GM21381 (cell line): ENCODE results near the gene ELAVL3.

Source experiments
- ATAC-seq: cut with Tn5 transposase; IDR thresholded peaks from one replicate; pipeline ENCODE4 v1.9.1; 2021; ENCODE audit warnings: mild to moderate bottlenecking, moderate library complexity; ENCODE audit not compliant: unreplicated experiment

Gene ELAVL3

DNA sequence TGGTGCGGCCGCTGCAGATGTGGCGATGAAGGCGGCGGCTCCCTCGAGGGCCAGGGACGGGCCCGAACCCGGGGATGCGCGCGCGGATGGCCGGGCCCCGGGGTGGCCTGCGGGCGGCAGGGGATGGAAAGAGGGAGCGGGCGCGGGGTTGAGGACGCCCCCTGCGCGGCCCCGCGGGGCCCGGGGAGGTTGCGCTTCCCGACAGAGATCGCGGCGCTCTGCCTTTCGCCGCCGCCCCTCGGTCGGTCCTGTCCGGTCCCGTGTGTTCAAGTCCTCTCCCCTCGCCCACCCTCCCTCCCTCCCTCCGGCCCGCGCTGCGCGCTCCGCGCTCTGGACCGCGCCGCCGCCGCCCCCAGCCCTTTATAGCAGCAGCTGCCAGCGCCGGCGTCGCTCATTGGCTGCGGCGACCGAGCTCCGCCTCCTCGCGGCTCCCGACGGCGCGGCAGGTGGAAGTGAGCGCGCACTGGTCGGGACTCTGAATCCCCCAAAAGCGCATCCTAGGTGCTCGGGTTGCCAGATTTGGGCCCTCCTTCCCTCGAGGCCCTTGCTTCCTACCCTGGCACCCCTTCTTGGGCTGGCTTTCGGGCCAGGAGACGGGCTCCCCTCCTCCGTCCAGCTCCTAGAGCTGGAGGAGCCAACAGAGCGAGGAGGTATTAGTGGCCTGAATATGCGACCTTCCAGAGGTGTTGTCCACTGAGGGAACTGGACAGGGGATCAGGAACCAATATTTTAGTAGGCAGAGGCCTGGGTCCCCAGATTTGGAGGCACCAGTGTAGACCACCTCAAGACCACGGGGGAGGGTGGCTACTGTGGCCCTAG is at the start of gene ELAVL3:
TSS of gene ELAVL3 (minus strand) at position 332 of the 819 bp plus-strand sequence. CDS start 438 bp downstream, outside the sequence.
- no peak for ATAC-seq

GRCh38 chr19:11530432-11530831 is 49.6 kb upstream of the ELAVL3 start:
- ATAC-seq: no peak

GRCh38 chr19:11528551-11529341 is 47.9 kb upstream of the ELAVL3 start, which contains the start of gene ECSIT:
Gene ECSIT (minus strand): TSS chr19:11529134. CDS start chr19:11519170, 9,964 bp downstream.
- peak; percentile 90 for ATAC-seq

GRCh38 chr19:11519138-11519537 is 38.3 kb upstream of the ELAVL3 start:
- ATAC-seq: no peak

DNA sequence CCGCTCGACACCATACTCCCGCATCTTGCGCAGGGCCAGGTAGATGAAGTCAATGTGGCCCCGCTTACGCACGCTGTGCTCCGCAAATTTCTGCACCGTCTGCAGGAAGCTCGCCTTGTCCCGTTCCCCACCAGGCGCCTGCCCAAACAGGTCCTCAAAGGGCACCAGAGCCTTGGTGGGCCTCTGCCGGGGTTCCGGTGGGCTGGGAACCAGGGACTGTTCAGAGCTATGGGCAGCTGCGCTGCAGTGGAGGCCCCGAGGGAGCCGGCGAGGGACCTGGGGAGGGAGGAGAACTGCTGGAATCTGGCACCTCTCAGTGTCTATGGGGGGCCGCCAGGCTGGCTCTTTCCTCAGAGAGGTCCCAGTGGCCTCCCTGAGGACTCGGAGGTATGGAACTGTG is 33.1 kb upstream of the ELAVL3 start:
- ATAC-seq: no peak

- ATAC-seq: no peak
Observed at GRCh38 chr19:11510444-11510843, 29.6 kb upstream of the ELAVL3 start.

DNA sequence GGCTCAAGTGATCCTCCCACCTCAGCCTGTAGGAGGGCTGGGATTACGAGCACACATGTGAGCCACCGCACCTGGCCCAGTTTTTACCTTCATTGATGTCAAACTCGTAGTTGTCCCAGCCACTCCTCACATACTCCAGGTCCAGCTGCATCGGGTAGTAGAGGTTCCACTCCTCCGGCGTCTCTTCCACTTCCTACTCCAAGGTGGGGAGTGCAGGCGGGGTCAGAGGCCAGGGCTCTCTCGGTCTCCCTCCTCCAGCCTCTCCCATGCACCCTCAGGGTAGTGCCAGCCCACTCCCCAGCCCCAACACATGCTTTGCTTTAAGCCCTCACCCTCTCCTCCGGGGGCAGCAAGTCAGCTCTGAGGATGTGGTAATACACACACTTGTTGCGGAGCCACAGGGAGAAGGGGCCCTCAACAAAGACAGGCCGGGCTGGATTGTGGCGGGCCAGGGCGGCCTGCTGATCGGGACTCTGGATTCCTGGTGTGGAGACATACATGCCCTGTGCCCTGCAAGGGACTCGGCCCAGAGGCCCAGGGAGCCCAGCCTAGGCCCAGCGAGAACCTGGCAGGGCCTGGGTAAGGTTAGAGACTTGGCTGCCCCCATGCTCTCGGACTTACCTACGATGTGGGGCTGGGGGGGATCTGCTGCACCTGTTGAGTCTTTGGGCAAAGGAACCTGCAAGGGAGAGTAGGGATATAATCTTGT is 26.7 kb upstream of the ELAVL3 start:
- no peak for ATAC-seq

- no peak for ATAC-seq
Observed at GRCh38 chr19:11506967-11507366, 26.1 kb upstream of the ELAVL3 start.

GRCh38 chr19:11506101-11506555 is 25.3 kb upstream of the ELAVL3 start:
- peak; percentile 25 for ATAC-seq

DNA sequence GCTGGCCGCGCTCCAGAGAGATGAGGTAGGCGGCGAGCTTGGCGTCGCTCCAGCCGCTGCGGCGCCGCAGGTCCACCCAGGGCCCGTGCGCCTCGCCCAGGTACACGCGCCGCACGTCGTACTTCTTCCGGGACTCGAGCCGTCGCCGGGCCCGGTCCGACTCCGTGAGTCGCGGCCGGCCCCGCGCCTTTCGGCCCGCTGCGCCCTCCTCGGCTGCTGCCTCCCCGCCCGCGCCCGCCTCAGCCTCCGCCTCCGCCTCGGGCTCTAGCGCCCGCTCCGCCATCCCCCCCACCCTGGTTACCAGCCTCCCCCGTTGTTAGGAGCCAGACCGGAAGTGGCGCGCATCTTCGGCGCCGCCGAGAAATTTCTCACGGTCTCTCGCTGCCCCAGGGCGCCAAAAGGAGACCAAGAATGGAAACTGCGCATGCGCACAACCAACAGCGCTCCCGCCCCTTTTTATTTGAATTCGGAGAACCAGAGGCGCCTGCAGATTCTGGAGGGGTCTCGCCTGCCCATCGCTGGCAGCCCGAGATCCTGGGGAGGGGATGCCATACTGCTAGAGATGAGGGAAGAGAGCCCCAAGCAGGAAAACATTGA is 24.8 kb upstream of the ELAVL3 start, which contains the start of gene ZNF653:
TSS of gene ZNF653 (minus strand) at position 336 of the 597 bp plus-strand sequence. CDS start at position 283, 53 bp downstream.
- peak; percentile 55 for ATAC-seq

DNA sequence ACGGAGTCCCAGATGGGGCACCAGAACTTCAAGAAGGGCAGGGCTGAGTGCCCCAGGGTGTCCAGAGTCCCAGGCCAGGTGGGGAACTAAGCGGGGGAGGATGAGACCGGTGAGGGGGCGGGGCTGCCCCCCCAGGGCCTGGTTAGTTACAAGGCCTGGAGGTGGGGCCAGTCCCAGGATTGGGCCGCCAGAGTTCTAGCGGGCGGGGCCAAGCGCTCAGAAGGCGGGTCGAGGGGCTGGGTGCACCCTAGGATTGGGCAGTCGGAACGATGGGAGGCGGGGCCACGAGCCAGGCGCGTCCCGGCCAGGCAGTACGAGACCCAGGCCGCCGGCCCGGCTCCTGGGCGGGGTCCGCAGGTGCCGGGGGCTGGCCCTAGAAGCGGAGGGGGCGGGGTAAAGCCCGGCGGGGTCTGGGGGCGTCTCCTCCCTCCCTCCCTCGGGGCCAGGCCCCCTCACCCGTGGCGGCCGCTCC is 24.2 kb upstream of the ELAVL3 start:
- peak; percentile 82 for ATAC-seq

DNA sequence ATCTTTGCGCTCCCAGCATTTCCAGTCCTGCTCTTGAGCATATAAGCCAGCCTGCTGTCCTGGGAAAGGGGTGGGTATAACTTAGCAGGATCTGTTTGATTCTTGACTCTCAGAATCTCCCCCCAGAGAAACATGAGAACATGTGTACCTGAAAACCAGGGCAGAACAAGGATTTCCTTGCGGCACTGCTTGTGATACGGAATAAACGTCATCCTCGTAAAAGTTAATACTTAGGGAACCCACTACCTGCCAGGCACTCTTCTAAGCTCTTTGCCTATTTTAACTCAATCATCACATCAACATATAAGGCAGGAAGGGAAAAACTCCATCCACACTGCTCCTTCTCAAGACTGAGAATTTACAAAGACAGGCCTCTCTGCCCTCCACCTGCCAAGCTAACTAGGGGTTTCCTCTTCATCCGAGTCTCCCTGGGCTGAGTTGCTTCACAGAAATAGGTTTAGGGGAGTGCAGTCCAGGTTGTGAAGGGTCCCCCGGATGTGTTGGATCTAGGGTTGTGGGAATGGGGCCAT is 23.7 kb upstream of the ELAVL3 start:
- ATAC-seq: no peak

DNA sequence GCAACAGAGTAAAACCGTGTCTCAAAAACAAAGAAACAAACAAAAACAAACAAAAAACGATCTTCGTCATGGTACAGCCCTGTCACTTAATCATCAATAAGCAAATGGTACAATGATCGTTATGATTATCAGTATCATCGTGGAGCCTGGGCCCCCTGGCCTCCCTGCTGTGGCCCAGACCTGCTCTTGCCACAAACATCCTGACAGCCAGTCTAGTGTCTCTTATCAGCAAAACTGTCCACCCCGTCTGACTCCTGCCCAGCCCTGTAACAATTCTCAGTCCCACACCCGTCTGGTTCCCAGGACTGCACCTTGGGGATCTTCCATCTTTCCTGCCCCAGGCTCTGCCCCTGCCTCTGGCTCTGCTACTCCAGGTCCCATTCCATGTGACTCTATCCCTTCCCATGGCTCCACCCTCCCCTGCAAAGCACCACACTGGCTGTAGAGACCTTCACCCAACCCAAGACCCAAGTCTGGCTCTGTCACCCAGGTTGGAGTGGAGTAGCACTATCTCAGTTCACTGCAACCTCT is 19.1 kb upstream of the ELAVL3 start:
- ATAC-seq: no peak

- ATAC-seq: no peak
Observed at GRCh38 chr19:11499220-11499726, 18.4 kb upstream of the ELAVL3 start.

- no peak for ATAC-seq
Observed at GRCh38 chr19:11496391-11497163, 15.7 kb upstream of the ELAVL3 start.

GRCh38 chr19:11495885-11496284 is 15.0 kb upstream of the ELAVL3 start:
- ATAC-seq: no peak

DNA sequence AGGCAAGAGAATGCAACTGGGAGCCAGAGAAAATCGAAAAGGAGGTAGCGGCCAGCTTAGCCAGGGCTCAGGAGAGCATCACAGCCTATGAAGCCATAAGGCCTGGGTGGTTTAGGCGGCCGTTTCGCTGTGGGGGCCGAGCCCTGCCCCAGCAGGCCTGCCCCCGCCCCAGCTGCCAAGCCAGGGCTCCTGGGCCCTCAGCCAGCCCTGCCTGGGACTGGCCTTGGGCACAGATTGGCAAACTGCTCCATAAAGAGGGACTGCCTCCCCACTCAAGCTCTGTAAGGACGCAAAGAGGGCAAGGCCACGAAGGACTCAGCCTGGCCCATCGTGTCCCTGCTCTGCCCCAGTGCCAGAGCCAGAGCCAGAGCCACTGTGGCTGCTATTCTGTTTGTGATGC is 14.6 kb upstream of the ELAVL3 start:
- no peak for ATAC-seq

- no peak for ATAC-seq
Observed at GRCh38 chr19:11494634-11495285, 13.9 kb upstream of the ELAVL3 start.
